Stimulated activated CD4-positive, alpha-beta T cell treated with anti-CD3 and anti-CD28 coated beads, Interleukin-1b, Interleukin-23, amount 100 ng/mL, for 1 hour (primary cell): ENCODE results near the gene TEP1.

ENCODE experiments used
- DNase-seq, 2 donors: peaks; one replicate each; pipeline ENCODE4 v3.0.0-alpha.2; 2020; ENCODE audit warnings: low read depth in 2 of 2

The TEP1 gene

DNA sequence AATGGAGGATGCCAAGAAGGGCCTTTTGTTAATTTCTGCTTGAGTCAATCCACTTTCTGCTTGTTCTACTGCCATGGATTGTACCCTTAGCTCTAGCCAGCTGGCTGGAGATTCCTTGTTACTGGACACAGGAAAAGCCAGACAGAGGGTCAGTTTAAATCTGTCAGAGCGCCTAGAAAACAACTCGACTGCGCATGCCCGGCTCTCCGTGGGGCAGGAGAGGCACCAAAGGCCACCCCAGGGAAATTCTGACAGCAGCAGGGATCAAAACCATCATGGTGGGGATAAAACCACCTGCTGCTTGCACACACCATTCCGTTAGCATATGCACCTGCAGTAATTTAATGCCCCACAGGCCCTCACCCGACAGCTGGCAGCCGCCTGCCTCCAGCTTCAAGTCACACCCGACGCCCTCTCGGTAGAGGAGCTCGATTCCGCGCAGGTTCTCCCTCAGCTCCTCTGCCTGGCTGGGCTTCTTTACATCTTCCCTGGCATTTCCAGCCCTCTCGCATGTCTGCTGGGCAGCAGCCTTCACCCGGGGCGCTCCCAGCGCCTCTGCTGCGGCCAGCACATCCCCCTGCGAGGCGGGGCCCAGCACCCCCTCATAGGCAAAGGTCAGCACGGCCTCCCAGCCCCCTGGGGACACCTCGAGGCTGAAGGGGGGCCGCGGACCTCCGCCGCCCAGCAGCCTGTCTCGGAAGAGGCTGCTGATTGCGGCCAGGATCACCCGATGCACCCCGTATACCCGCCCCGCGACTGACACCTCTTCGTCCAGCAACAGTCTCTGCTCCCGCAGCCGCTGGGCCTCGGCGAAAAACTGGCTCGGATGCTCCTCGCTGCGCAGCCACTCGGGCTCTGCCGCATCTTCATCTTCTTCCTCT is 21.6 kb upstream of the TEP1 start:
- DNase-seq: no peak

DNA sequence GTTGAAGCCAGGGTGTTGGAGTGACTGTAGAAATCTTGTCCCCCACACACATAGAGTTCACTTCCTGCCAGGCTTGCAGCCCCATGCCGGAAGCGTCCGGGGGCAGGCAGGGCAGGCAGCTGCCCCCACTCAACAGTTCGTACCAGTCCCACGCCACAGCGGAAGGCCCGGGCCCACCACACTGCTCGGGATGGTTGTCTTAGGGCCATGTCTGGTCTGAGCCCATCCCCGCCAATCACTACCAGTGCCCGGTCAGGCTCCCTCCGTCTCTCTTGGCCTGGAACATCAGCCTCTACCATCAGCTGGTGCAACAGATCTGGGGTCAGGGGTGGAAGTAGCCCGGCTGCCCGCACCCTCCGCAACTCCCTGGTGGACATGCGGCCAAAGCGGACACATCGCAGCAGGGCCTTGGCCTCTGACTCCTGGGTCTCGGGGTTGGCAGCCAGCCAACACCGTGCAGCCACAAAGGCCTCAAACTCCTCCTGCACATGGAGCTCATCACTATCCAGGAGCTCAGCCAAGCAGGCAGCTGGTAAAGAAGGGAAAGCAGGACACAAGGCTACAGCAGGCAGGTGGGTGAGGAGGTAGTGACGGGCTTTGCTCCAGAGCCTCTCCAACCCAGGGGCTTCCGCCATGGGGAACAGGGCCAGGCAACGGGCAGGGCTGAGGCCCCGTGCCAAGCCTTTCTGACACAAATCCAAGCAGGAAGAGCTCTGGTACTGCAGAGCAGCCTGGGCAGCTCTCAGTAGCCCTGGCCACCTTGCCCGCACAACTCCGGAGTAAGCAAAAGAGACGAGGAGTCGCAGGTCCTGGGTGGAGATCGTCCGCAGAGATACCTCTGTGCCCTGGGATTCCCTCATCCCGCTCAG is 16.7 kb upstream of the TEP1 start:
- no peak for DNase-seq

DNA sequence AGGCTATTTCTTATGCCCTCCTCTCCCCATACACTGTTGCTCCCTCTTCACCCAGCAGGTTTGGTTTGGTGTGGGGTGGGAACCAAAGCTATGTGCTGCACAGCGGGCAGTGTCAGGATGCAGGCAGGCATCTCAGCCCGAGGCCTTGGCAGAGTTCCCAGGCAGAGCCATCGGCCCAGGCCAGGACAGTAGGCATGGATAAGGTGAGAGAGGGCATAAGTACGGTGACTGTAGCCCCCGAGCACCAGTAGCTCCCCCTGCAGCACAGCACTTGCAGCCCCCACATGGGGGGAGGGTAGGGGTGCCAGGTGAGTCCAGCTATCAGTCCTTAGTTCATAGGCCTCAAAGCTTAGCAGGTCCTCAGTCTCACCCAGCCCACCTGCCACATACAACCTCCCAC is 15.5 kb upstream of the TEP1 start:
- DNase-seq: no peak

DNA sequence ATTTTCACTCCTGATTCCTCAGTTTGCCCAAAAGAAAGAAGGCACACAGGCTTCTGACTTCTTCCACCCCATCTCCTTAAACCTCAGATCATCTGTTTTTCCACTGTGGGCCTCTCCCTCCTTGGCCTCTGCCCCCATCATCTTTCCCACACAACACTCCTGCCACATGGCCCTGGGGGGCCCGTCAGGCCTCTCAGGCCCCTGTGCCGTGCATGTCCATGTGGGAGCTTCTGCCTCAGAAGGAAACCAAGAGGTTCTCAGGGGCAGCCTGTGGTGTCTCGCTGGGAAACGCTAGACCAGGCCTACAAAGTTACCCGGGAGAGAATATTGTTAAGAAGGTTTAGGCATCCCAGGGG is 14.7 kb upstream of the TEP1 start:
- no peak for DNase-seq

DNA sequence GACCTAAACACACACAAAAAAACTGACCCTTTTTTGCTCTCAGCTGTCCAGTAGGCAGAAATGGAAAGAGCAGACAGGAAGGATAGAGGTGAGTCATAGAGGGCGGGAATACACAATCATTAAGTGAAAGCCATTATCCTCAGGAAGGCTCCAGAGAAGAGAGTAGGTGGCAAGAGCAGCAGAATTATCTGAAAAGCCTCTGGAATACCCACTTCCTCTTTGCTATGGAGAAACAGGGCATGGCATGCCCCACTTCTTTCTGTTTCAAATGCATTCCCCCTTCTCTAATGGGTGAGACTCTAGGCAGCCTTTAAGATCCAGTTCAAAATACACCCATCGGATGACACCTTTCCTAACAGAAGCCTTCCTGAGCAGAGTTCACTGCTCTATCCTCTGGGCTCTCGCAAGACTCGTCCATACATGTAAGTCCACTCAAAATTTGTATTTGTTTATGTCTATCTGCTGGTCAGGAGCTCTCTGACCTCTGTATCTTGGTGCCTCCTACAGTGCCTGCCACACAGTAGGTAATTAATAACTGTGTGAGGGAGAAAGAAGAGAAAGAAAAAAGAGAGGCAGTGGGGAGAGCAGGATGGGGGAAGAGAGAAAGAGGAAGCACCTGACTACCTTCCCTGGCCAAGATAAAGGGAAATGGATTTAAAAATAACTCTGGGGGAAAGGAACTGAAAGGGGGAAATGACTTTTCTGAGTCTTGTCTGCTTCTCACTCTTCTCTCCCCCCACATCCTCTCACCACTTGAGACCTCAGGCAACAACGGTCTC is 14.1 kb upstream of the TEP1 start:
- DNase-seq: no peak

DNA sequence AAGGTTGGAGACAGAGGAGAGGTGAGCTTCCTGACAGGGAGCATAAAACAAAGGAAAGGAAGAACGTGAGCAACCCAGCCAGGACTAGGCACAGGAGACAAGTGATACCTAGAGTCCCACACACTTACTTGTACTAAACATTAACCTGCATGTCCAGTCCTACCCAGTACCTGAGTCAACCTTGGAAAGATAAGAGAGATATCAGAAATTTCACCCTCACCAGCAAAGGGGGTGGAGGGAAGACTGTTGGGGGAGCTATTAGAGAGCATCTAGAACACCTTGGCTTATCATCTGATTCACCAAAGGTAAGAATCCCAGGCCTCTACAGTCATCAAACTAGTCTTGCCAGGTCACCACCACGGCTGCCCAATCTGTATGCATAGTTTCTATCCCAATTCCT is 11.6 kb upstream of the TEP1 start:
- no peak for DNase-seq

DNA sequence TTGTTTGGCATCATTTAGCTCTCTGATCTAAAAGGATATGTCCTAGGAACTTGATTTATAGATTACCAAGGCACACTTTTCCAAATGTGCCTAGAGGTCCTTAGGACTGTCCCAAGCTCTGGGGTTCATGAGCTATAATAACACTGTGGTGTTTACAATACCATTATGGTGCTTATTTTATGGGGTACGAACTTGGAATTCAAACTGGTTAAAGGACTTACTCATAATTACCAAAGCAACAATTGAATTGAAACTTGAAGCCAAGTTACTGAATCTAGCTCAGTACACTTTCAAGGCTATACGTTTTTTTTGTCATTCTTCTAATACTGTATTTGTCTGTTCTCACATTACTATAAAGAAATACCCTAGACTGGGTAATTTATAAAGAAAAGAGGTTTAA is 9.6 kb upstream of the TEP1 start:
- DNase-seq: no peak

DNA sequence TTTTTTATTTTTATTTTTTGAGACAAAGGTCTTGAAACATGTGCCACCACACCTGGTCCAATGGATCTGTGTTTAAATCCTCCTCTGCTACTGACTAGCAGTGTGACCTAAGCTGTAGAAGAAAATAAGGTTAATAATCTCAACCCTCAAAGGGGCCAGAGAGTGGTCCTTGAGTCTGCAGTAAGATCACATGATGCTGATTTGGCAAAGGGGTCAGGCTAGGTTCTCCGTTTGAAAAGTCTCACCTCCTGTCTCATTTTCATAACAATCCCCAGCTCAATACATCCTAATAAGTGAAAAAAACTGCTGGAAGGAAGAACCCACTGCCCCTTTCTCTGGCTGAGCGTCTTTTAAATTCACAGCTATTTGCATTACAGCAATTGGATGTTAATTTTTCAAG is 8.0 kb upstream of the TEP1 start:
- no peak for DNase-seq

DNA sequence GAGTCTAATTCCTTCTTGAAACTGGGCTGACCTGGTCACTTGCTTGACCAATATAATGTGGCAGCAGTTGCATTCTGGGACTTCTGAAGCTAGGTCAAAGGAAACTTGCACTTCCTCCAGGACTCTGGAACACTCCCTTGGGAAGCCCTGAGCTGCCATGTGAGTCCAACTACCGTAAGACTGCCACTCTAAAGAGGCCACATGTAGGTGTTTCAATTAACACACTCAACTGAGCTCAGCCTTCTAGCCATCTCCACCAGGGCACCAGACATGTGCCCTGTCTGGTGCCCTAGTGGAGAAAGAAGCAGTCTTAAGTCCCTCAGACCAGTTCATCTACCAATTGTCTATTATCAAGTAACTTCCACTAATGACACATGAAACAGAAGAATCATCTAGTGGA is 6.1 kb upstream of the TEP1 start:
- no peak for DNase-seq

DNA sequence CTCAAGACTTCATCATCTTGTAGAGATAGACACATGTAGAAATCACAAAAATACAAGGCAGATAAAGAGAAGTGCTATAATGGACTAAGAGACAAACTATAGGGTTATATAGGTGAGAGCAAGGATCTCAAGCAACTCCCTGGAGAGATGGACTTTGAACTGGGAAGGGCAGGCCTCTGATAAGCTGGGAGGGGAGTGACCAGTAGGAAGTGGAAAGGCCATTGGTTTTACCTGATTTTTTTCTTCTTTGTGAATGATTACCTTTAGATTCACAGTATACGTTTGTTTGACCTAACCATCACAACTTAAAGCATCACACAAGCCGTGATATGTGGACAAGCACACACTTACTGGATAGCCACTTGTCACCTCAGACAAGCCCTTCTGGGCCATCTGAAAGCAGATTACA is 5.2 kb upstream of the TEP1 start:
- no peak for DNase-seq

DNA sequence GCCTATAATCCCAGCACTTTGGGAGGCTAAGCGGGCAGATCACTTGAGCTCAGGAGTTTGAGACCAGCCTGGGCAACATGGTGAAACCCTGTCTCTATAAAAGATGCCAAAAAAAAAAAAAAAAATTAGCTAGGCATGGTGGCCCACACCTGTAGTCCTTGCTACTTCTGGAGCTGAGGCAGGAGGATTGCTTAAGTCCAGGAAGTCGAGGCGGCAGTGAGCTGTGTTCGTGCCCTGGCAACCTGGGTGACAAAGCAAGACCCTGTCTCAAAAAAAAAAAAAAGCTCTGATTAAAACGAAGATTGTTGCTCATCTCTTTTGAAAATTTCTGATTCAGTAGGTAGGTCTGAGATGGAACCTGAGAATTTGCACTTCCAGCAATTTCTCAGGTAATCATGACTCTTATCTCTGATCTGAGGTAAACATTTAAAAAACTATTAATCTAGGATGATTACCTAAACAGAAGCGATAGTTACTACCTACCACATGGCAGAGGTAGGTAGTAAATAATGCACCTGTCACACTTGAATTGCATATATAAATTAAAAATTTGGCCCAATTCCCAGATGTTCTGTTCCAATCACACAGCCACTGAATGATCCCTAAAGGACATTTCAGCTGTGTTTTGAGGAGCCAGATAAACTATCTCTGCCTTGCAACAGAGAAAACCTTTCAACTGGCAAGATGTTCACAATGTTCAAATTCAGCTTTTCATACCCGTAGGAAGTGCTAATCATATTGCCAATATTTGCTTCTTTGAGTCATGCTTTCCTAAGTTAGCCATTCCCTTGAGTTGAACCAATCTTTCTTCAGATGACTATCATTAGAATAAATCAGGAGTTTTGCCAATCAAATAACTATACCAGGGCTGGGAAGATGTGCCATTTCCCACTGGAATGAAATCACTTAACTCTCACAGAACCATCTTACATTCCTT is 4.2 kb upstream of the TEP1 start:
- DNase-seq: no peak

DNA sequence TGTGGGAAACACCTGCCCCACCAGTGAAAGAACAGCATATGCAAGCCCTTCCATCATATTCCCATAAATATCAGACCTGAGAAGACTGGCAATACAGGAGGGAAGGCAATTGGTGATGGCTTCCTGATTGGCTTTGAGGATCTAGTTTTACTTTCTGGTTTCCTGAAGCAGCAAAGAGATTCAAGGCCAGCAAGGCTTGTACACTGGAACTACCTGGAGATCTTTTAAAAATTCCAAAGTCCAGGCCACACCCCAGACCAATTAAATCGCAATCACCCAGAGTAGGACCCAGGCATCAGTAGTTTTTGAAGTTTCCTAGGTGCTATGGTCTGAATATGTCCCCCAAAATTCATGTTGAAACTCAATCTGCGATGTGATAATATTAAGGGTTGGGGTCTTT is 2.9 kb upstream of the TEP1 start:
- no peak for DNase-seq

DNA sequence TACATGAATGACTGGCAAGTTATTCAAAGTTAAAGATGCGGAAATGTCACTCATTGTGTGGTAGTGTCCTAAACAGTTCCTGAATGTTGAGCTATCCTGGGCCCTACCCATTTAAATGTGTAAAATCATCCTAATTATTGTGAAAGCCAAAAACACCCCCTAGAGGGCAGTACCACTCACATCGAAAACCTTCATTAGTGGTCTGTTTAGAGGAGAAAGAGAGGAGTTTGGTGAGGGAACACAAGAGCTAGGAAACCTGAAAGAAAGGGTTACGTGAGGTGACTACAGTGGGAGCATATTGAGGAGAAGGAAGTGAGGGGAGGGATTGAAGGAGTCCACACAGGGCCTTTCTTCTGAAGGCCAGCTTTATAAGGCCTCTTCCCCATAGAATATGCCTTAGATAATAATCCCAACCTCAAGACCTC is 2.5 kb upstream of the TEP1 start:
- no peak for DNase-seq

DNA sequence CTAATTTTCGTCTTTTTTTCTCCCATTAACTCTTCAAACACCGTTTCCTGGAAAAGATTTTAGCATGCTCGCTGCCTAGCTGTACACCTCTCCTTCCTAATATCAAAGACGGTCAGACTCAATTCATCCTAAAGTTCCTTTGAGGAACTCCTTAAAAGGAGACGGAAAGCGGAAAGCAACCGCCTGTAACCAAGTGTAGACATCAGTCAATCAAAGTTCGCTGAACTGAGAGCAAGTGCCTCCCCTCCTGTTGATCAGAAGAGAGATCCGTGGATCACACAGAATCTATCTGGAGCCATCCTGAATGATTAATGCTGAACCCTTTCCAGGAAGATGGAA is 412 bp upstream of the TEP1 start:
- DNase-seq: no peak

DNA sequence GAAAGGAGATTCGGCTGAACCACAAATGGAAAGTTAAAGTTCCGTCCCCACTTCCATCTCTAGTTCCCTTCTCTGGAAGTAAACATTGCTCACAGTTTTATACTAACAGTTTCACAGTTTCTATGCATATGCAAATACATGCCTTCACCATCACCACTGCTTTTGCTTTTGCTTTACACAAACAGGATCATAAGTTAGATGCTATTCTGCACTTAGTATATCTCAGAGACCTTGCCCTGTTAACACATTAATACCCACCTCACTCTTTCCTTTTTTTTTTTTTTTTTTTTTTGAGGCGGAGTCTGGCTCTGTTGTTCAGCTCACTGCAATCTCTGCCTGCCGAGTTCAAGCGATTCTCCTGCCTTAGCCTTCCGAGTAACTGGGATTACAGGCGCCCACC is 890 bp downstream of the TEP1 start:
- DNase-seq: no peak

DNA sequence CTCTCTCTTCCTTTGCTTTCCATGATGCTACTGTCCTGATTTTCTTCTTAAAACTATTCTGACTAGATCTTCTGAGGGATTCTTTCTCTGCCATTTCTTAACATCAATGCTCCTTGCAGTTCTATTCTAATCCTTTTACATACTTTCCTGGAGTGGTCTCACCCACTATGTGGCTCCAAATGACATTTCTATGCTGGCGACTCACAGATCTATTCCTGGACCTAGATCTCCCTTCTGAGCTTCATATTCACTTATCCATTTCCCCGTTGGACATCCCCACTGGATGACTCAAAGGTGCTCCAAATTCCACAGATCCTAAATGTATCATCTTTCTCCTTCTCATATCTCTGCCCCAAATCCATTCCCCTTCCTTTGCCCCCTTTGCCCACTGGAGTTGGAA is 4.1 kb downstream of the TEP1 start:
- no peak for DNase-seq

DNA sequence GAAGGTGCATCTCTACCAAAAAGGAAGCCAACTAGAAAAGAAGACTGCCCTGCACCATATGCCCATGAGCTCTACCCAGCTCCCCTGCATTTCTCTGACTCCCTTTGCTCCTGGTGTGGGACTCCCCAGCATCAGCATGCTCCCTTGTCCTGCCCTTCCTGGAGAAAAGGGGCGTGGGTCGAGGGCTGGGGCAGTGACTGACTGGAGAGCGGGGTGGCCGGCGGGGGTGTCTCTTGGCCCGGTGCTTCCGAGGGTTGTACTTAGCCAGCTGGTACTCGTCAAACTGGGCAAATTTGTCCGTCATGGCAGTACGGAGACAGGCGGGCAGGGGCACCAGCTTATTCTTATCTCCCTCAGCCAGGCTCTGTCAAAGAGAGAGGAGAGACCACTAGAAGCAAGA is 9.8 kb downstream of the TEP1 start:
- DNase-seq: no peak

DNA sequence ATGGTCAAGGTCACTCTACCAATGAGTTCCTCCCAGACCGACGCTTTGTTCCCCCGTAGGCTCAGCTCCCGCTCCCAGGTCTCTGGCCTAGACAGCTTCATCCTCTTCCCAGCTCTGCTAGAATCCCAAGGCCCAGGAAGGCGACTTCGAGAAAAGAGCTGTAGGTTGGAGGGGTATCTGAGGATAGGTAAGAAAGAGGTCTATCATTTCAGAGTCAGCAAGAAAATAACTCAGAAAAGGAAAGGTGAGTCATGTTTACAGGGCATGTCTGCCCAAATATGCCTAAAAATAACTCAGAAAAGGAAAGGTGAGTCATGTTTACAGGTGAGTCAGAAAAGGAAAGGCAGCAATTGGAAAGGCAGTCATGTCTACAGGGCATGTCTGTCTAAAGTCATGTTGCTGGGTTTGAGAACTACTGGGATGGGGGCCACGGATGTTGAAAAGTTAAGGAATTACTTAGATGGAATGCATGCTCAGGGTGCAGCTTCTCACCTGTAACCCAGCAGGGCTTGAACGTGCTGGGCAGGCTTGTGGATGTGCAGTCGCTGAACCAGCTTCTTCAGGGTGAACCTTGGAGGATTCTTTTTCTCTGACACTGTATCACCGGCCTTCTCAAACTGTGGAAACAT is 12.2 kb downstream of the TEP1 start:
- DNase-seq: peak in 1 of 2 donors; percentile 7

DNA sequence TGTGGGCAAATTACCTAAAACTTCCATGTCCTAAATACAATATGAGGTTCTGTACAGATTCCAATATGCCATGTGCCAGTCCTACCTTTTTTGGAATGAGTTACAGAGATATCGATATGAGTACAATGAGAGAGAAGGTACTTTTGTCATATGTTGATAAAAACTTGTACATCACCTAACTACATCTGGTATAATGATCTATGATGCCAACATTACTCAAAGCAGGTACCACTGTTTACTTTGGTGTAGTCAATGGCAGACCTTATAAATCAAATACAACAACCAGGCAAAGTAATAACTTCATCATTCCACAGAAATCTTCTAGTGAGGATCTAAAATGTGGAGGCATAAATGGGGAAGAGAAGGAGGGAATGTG is 12.7 kb downstream of the TEP1 start:
- no peak for DNase-seq

DNA sequence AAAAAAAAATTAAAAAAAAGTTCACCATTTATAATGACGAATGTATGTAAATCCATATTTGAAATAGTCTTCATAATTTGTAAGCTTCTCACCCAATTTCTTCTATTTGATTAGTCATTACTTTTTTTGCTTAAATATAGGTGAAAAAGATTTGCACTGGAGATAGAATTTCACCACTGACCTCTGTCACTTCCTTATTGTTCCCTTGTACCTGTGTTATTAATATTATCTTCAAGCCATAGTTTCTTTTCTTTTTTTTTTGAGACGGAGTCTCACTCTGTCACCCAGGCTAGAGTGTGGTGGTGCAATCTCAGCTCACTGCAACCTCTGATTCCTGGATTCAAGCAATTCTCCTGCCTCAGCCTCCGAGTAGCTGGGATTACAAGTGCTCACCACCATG is 15.8 kb downstream of the TEP1 start:
- no peak for DNase-seq

DNA sequence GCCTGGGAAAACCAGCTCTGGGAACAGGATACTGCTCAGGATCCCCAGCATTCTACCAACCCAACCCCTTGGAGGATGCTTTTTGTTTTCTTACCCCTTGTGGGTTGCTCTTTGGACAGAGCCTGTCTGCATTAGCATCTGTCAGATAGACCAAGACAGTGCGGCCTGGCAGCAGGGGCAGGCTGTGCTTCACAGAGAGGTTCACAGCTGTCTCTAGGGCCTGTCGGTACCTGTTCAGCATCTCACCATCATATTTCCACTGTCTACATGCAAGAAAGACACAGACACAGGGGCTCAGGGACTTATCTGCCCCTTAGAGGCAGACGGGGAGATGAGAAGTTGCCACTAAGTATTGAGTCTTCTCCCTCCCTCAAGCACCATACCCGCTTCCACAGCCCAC is 21.8 kb downstream of the TEP1 start:
- no peak for DNase-seq
